Fibroblast of lung (primary cell): Measurements from ENCODE around the gene RHD. TPM values are rescaled to one million over a fixed set of nuclear protein-coding genes. Genes with fewer than 3 reads are reported as not detected.

Experiments
- DNase-seq, 2 donors: peaks; one replicate each; pipeline versions ENCODE4 v3.0.0 to v3.0.0-alpha.2; 2010; ENCODE audit warnings: low read depth in 2 of 2
- H2AFZ ChIP-seq: 2 replicates; pipeline ENCODE4 v1.5.1; 2012; ENCODE audit warnings: low read length, control low read depth, inconsistent platforms
- H3K27ac ChIP-seq: 2 replicates; pipeline ENCODE4 v1.5.1; 2011; ENCODE audit warnings: low read length, control low read depth; ENCODE audit not compliant: insufficient read depth
- H3K27me3 ChIP-seq: 2 replicates; pipeline ENCODE4 v1.5.1; 2011; ENCODE audit warnings: mild to moderate bottlenecking, low read length; ENCODE audit not compliant: control insufficient read depth, insufficient read depth
- H3K36me3 ChIP-seq: 2 replicates; pipeline ENCODE4 v1.5.1; 2011; ENCODE audit warnings: low read length; ENCODE audit not compliant: control insufficient read depth, insufficient read depth
- H3K4me1 ChIP-seq: 2 replicates; pipeline ENCODE4 v1.5.1; 2011; ENCODE audit warnings: low read length; ENCODE audit not compliant: control insufficient read depth, insufficient read depth; ENCODE audit errors: extremely low read depth
- H3K4me2 ChIP-seq: 2 replicates; pipeline ENCODE4 v1.5.1; 2011; ENCODE audit warnings: low read length, control low read depth; ENCODE audit not compliant: insufficient read depth; ENCODE audit errors: extremely low read depth
- H3K4me3 ChIP-seq, 4 experiments: fragments of 200-600 bp in 1 of 4; sonication (generic) in 1 of 4; replicated peaks in 1 of 4; 2 replicates each; pipeline ENCODE4 v1.5.1; 2011 to 2016; ENCODE audit warnings: low read length in 4 of 4, low read depth in 3 of 4, mild to moderate bottlenecking in 3 of 4, control low read depth in 2 of 4, inconsistent platforms in 1 of 4, mixed read lengths in 1 of 4; ENCODE audit not compliant: insufficient read depth in 1 of 4; ENCODE audit errors: control extremely low read depth in 1 of 4
- H3K79me2 ChIP-seq: 2 replicates; pipeline ENCODE4 v1.5.1; 2012; ENCODE audit warnings: mild to moderate bottlenecking, low read length, inconsistent platforms; ENCODE audit not compliant: control insufficient read depth, insufficient read depth
- H3K9ac ChIP-seq: 2 replicates; pipeline ENCODE4 v1.5.1; 2011; ENCODE audit warnings: mild to moderate bottlenecking, low read length, control low read depth; ENCODE audit not compliant: insufficient read depth
- H3K9me3 ChIP-seq: 2 replicates; pipeline ENCODE4 v1.5.1; 2012; ENCODE audit warnings: low read depth, low read length; ENCODE audit not compliant: control insufficient read depth, insufficient read depth
- H4K20me1 ChIP-seq: 2 replicates; pipeline ENCODE4 v1.5.1; 2011; ENCODE audit warnings: low read length; ENCODE audit not compliant: control insufficient read depth, insufficient read depth; ENCODE audit errors: extremely low read depth
- CTCF ChIP-seq, 2 donors: IDR thresholded peaks in 1 of 2; conservative IDR thresholded peaks in 1 of 2; 1 replicate in 1 of 2; 2 replicates in 1 of 2; pipeline ENCODE4 v1.5.1; 2011 to 2012; ENCODE audit warnings: low read length in 2 of 2, control low read depth in 1 of 2, inconsistent platforms in 1 of 2, low read depth in 1 of 2, mild to moderate bottlenecking in 1 of 2
- EZH2 ChIP-seq: IDR thresholded peaks from 2 replicates; pipeline ENCODE4 v1.5.1; 2012; ENCODE audit warnings: low read length, control low read depth, mild to moderate bottlenecking; ENCODE audit errors: missing control alignments
- polyA plus RNA-seq, 2 donors: library from polyadenylated mRNA; depleted of rRNA in 1 of 2; stranded (reverse) in 1 of 2; unstranded in 1 of 2; fragments of >200 nt; gene quantifications; 2 replicates each; pipeline ENCODE4 v1.2.1, GENCODE V29; 2011 to 2012; ENCODE audit warnings: missing spikeins in 1 of 2
- total RNA-seq: library from RNA; depleted of rRNA; stranded (reverse); fragments of >200 nt; gene quantifications from 2 replicates; pipeline ENCODE4 v1.2.1, GENCODE V29; 2014

The RHD gene
- total and polyA plus RNA-seq, 2 donors (not counting 1 experiment from before 2014, with no cell fraction given): not detected

- no peak overlapping the region for H3K4me2 ChIP-seq
- peaks cover 11% of the 10 kb centered on the region for H3K79me2 ChIP-seq
- H3K9me3 ChIP-seq: no peaks in the 10 kb centered on the region
- no peak for DNase-seq
- no peak overlapping the region for H3K4me3 ChIP-seq
- H3K27me3 ChIP-seq: no peaks in the 10 kb centered on the region
- no peak overlapping the region for H3K9ac ChIP-seq
- H3K36me3 ChIP-seq: peaks cover 4% of the 10 kb centered on the region
- H2AFZ ChIP-seq: no peak overlapping the region
- peaks cover 13% of the 10 kb centered on the region for H3K4me1 ChIP-seq
- no peaks in the 10 kb centered on the region for H4K20me1 ChIP-seq
- TF ChIP-seq CTCF (conservative IDR thresholded peaks at IDR 0.05 in 1 of 2, IDR thresholded peaks at IDR 0.05 in 1 of 2; ENCODE audit: low read depth in 1 of 2, low read length in 2 of 2): no peak
- TF ChIP-seq EZH2: no peak
- no peak overlapping the region for H3K27ac ChIP-seq
These were observed 34.3 kb upstream of the RHD start for GRCh38 chr1:25238046-25238445.

- Histone ChIP-seq H3K9ac (peak overlapping the region; percentile 63), H3K4me1 (peaks cover 12% of the 10 kb centered on the region), H3K27ac (peak overlapping the region; percentile 91), H2AFZ (peak overlapping the region; percentile 88), H3K36me3 (peaks cover 8% of the 10 kb centered on the region), H3K27me3 (no peaks in the 10 kb centered on the region), H3K79me2 (peaks cover 21% of the 10 kb centered on the region), H3K9me3 (no peaks in the 10 kb centered on the region), H3K4me3 (peak overlapping the region; percentile 14 to 76 (median 51)), H4K20me1 (no peaks in the 10 kb centered on the region), H3K4me2 (peak overlapping the region; percentile 59)
- TF ChIP-seq CTCF (conservative IDR thresholded peaks at IDR 0.05 in 1 of 2, IDR thresholded peaks at IDR 0.05 in 1 of 2; ENCODE audit: low read depth in 1 of 2, low read length in 2 of 2): peak; percentile 48 to 55
- no peak for TF ChIP-seq EZH2
- peak; percentile 86 to 89 for DNase-seq
These were observed 32.4 kb upstream of the RHD start for GRCh38 chr1:25239681-25240541.

DNA sequence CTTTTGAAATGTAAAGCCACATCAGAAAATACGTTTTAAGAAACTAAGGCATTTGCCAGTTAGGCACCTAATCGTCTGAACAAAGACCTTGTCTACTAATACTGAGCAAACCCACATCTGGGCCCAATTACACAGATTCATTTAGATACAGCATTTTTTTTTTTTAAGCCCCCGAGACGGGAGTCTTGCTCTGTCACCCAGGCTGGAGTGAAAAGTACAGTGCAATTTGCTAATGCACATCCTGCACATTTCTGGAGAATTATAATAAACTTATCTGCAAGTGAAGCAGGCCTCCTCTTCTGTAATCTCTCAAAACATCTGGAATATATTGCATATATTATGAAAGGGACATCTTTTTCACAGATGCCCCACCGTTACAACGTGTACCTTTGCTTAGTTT, 28.4 kb upstream of the RHD start:
- no peak for DNase-seq
- H2AFZ ChIP-seq: no peak overlapping the region
- no peaks in the 10 kb centered on the region for H3K27me3 ChIP-seq
- H3K4me1 ChIP-seq: peaks cover 12% of the 10 kb centered on the region
- H4K20me1 ChIP-seq: no peaks in the 10 kb centered on the region
- no peak overlapping the region for H3K27ac ChIP-seq
- H3K9ac ChIP-seq: no peak overlapping the region
- no peaks in the 10 kb centered on the region for H3K9me3 ChIP-seq
- no peak for TF ChIP-seq CTCF (conservative IDR thresholded peaks at IDR 0.05 in 1 of 2, IDR thresholded peaks at IDR 0.05 in 1 of 2; ENCODE audit: low read depth in 1 of 2, low read length in 2 of 2)
- no peak for TF ChIP-seq EZH2
- peaks cover 43% of the 10 kb centered on the region for H3K79me2 ChIP-seq
- peaks cover 10% of the 10 kb centered on the region for H3K36me3 ChIP-seq
- H3K4me2 ChIP-seq: no peak overlapping the region
- peak overlapping the region in 1 of 4 experiments; percentile 87 for H3K4me3 ChIP-seq
